ENCODE data around the gene PHLDB2. TPM values are rescaled to one million over a fixed set of nuclear protein-coding genes. Genes with fewer than 3 reads are reported as not detected.
A peak's percentile ranks its signal among the peaks of the same experiment; 100 is the strongest.

Gene PHLDB2
- total RNA-seq, 2 donors from 2014 or later: 15.3 to 32.3 TPM

GRCh38 chr3:111892070-111892469 is 33.0 kb downstream of the PHLDB2 start:
- DNase-seq (ENCODE audit: low spot score): no peak
- no peak for TF ChIP-seq POLR2AphosphoS5 (IDR thresholded peaks at IDR 0.05)
- Histone ChIP-seq H3K27me3 (replicated peaks; ENCODE audit: insufficient read depth) (no peaks in the 10 kb centered on the region), H3K4me3 (no peak overlapping the region), H3K36me3 (no peaks in the 10 kb centered on the region), H3K27ac (no peak overlapping the region), H3K9me3 (no peaks in the 10 kb centered on the region), H3K4me1 (replicated peaks) (no peaks in the 10 kb centered on the region)
- 96% methylated on average over 2 of the region's 2 CpGs for WGBS
- intact Hi-C loops (cut with DNase I): no loop called here

- no peak for TF ChIP-seq POLR2A (IDR thresholded peaks at IDR 0.05)
- TF ChIP-seq CTCF (IDR thresholded peaks at IDR 0.05): peak in 1 of 4 experiments; percentile 27
Observed at GRCh38 chr3:111895071-111895470, 36.0 kb downstream of the PHLDB2 start.

GRCh38 chr3:111899966-111900365 is 40.9 kb downstream of the PHLDB2 start:
- Histone ChIP-seq H3K27ac (no peak overlapping the region), H3K27me3 (replicated peaks; ENCODE audit: insufficient read depth) (no peaks in the 10 kb centered on the region), H3K36me3 (no peaks in the 10 kb centered on the region), H3K4me3 (no peak overlapping the region), H3K9me3 (no peaks in the 10 kb centered on the region), H3K4me1 (replicated peaks) (no peaks in the 10 kb centered on the region)
- DNase-seq (ENCODE audit: low spot score): no peak
- 68% methylated on average over 2 of the region's 2 CpGs for WGBS
- intact Hi-C loops (cut with DNase I): no loop called here
- TF ChIP-seq POLR2AphosphoS5 (IDR thresholded peaks at IDR 0.05) (no peak), CTCF (IDR thresholded peaks at IDR 0.05) (no peak), POLR2A (IDR thresholded peaks at IDR 0.05) (no peak)

More at GRCh38 chr3:111895071-111895470, 36.0 kb downstream of the PHLDB2 start:
- Histone ChIP-seq H3K27me3 (replicated peaks; ENCODE audit: insufficient read depth) (no peaks in the 10 kb centered on the region), H3K36me3 (no peaks in the 10 kb centered on the region), H3K4me1 (replicated peaks) (no peaks in the 10 kb centered on the region), H3K9me3 (no peaks in the 10 kb centered on the region), H3K4me3 (no peak overlapping the region), H3K27ac (no peak overlapping the region)
- intact Hi-C loops (cut with DNase I): no loop called here
- DNase-seq (ENCODE audit: low spot score): no peak
- WGBS: 54% methylated on average over 1 of the region's 1 CpG

- H3K4me3 ChIP-seq: no peak overlapping the region
- H3K36me3 ChIP-seq: no peaks in the 10 kb centered on the region
- intact Hi-C loops (cut with DNase I): no loop called here
- DNase-seq (ENCODE audit: low spot score): no peak
- no peaks in the 10 kb centered on the region for H3K27me3 ChIP-seq (replicated peaks; ENCODE audit: insufficient read depth)
- 59% methylated on average over 2 of the region's 2 CpGs for WGBS
- H3K27ac ChIP-seq: no peak overlapping the region
- no peaks in the 10 kb centered on the region for H3K9me3 ChIP-seq
- TF ChIP-seq CTCF (IDR thresholded peaks at IDR 0.05): no peak
- no peak for TF ChIP-seq POLR2A (IDR thresholded peaks at IDR 0.05)
- TF ChIP-seq POLR2AphosphoS5 (IDR thresholded peaks at IDR 0.05): no peak
- no peaks in the 10 kb centered on the region for H3K4me1 ChIP-seq (replicated peaks)
Observed at GRCh38 chr3:111901637-111902036, 42.6 kb downstream of the PHLDB2 start.

GRCh38 chr3:111902534-111902933 is 43.5 kb downstream of the PHLDB2 start:
- WGBS: 88% methylated on average over 4 of the region's 4 CpGs
- no peak overlapping the region for H3K4me3 ChIP-seq
- intact Hi-C loops (cut with DNase I): no loop called here
- no peaks in the 10 kb centered on the region for H3K9me3 ChIP-seq
- H3K36me3 ChIP-seq: no peaks in the 10 kb centered on the region
- H3K27ac ChIP-seq: no peak overlapping the region
- no peaks in the 10 kb centered on the region for H3K27me3 ChIP-seq (replicated peaks; ENCODE audit: insufficient read depth)
- no peaks in the 10 kb centered on the region for H3K4me1 ChIP-seq (replicated peaks)
- TF ChIP-seq CTCF (IDR thresholded peaks at IDR 0.05): no peak
- TF ChIP-seq POLR2AphosphoS5 (IDR thresholded peaks at IDR 0.05): no peak
- TF ChIP-seq POLR2A (IDR thresholded peaks at IDR 0.05): no peak
- DNase-seq (ENCODE audit: low spot score): no peak
